ENCODE data around the gene LANCL3. TPM values are rescaled to one million over a fixed set of nuclear protein-coding genes. Genes with fewer than 3 reads are reported as not detected.
"Not testable (repeated sequence)": the region's sequence is repeated elsewhere in the genome, so short reads cannot be mapped to it uniquely, and the experiment has no call there.

LANCL3 gene
- 0.74 and 0.80 TPM in 2 replicates for total RNA-seq (2014; rRNA removed; shearing (Covaris generic))

GRCh38 chrX:37571426-37572107 lies at the start of gene LANCL3:
Gene LANCL3 (plus strand): TSS chrX:37571661. CDS start chrX:37571871, 210 bp downstream.
- DNase-seq (ENCODE audit: low read depth): not testable (repeated sequence)

GRCh38 chrX:37523673-37524072 lies 47.8 kb upstream of the LANCL3 start:
- DNase-seq (ENCODE audit: low read depth): not testable (repeated sequence)

GRCh38 chrX:37541991-37542390 lies 29.5 kb upstream of the LANCL3 start:
- no peak for DNase-seq (ENCODE audit: low read depth)

- DNase-seq (ENCODE audit: low read depth): no peak
Observed at GRCh38 chrX:37542791-37543190, 28.7 kb upstream of the LANCL3 start.

- no peak for DNase-seq (ENCODE audit: low read depth)
Observed at GRCh38 chrX:37543324-37543723, 28.1 kb upstream of the LANCL3 start.

- not testable (repeated sequence) for DNase-seq (ENCODE audit: low read depth)
Observed at GRCh38 chrX:37544531-37544930, 26.9 kb upstream of the LANCL3 start.

- no peak for DNase-seq (ENCODE audit: low read depth)
Observed at GRCh38 chrX:37545066-37545465, 26.4 kb upstream of the LANCL3 start.

- not testable (repeated sequence) for DNase-seq (ENCODE audit: low read depth)
Observed at GRCh38 chrX:37549619-37550018, 21.8 kb upstream of the LANCL3 start.

- no peak for DNase-seq (ENCODE audit: low read depth)
Observed at GRCh38 chrX:37553476-37553875, 18.0 kb upstream of the LANCL3 start.

GRCh38 chrX:37565254-37565653 lies 6.2 kb upstream of the LANCL3 start:
- not testable (repeated sequence) for DNase-seq (ENCODE audit: low read depth)

- not testable (repeated sequence) for DNase-seq (ENCODE audit: low read depth)
Observed at GRCh38 chrX:37570349-37570748, 1.1 kb upstream of the LANCL3 start.

GRCh38 chrX:37572108-37572587 lies 687 bp downstream of the LANCL3 start:
- peak; percentile 50 for DNase-seq (ENCODE audit: low read depth)

- DNase-seq (ENCODE audit: low read depth): not testable (repeated sequence)
Observed at GRCh38 chrX:37573121-37573520, 1.7 kb downstream of the LANCL3 start.

- DNase-seq (ENCODE audit: low read depth): no peak
Observed at GRCh38 chrX:37578045-37578444, 6.6 kb downstream of the LANCL3 start.

- DNase-seq (ENCODE audit: low read depth): no peak
Observed at GRCh38 chrX:37580080-37580479, 8.6 kb downstream of the LANCL3 start.

- not testable (repeated sequence) for DNase-seq (ENCODE audit: low read depth)
Observed at GRCh38 chrX:37587337-37587736, 15.9 kb downstream of the LANCL3 start.

- DNase-seq (ENCODE audit: low read depth): no peak
Observed at GRCh38 chrX:37590047-37590446, 18.6 kb downstream of the LANCL3 start.

- DNase-seq (ENCODE audit: low read depth): no peak
Observed at GRCh38 chrX:37594755-37595382, 23.4 kb downstream of the LANCL3 start.

GRCh38 chrX:37599729-37600128 lies 28.3 kb downstream of the LANCL3 start:
- DNase-seq (ENCODE audit: low read depth): no peak

- DNase-seq (ENCODE audit: low read depth): no peak
Observed at GRCh38 chrX:37603938-37604409, 32.5 kb downstream of the LANCL3 start.

- no peak for DNase-seq (ENCODE audit: low read depth)
Observed at GRCh38 chrX:37607243-37607642, 35.8 kb downstream of the LANCL3 start.

- no peak for DNase-seq (ENCODE audit: low read depth)
Observed at GRCh38 chrX:37608156-37608555, 36.7 kb downstream of the LANCL3 start.

- no peak for DNase-seq (ENCODE audit: low read depth)
Observed at GRCh38 chrX:37609727-37610126, 38.3 kb downstream of the LANCL3 start.

Measured in Daoy (cell line).